Breast epithelium (tissue), 3 donors: Measurements from ENCODE around the gene NRG3.

Experiments
- POLR2A ChIP-seq: fragments of 450-650 bp; IDR thresholded peaks from one replicate; pipeline ENCODE4 v1.6.1; 2016; ENCODE audit warnings: antibody characterized with exemption, mild to moderate bottlenecking, moderate library complexity
- POLR2AphosphoS5 ChIP-seq, 3 donors: sonication (generic); formaldehyde crosslinking; IDR thresholded peaks; one replicate each; pipeline ENCODE4 v1.6.1; 2017; ENCODE audit warnings: antibody characterized with exemption in 3 of 3
- TF ChIP-seq, protein P1 (sequence below), 3 donors: fragments of 450-650 bp; IDR thresholded peaks; one replicate each; pipeline ENCODE4 v1.5.1; 2016 to 2017; ENCODE audit warnings: antibody characterized with exemption in 3 of 3, mild to moderate bottlenecking in 3 of 3, moderate library complexity in 3 of 3

DNA sequence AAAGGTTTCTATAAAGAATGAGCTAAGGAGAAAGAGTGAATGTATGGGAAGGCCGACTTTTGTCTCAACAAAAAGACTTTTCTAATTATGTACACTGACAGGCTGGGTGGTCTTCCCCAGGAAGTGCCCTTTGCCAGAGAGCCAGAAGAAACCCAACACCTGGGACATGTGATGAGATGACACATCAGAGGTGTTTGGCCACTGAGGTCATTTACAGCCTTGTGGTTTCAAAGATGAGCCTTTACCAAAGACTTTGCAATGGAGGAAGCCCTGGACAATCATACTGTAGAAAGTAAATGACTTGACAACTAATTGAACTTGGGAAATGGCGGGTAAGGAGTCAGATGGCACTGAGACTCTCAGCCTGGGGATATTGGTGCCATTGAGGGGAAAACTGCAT is 3.4 kb upstream of the NRG3 start:
- TF ChIP-seq, protein P1, sequence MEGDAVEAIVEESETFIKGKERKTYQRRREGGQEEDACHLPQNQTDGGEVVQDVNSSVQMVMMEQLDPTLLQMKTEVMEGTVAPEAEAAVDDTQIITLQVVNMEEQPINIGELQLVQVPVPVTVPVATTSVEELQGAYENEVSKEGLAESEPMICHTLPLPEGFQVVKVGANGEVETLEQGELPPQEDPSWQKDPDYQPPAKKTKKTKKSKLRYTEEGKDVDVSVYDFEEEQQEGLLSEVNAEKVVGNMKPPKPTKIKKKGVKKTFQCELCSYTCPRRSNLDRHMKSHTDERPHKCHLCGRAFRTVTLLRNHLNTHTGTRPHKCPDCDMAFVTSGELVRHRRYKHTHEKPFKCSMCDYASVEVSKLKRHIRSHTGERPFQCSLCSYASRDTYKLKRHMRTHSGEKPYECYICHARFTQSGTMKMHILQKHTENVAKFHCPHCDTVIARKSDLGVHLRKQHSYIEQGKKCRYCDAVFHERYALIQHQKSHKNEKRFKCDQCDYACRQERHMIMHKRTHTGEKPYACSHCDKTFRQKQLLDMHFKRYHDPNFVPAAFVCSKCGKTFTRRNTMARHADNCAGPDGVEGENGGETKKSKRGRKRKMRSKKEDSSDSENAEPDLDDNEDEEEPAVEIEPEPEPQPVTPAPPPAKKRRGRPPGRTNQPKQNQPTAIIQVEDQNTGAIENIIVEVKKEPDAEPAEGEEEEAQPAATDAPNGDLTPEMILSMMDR (IDR thresholded peaks at IDR 0.05), result no peak
- TF ChIP-seq POLR2A (no peak), POLR2AphosphoS5 (IDR thresholded peaks at IDR 0.05) (no peak)
